Fibroblast of skin of back (primary cell): Measurements from ENCODE around the gene CHKB.

Experiments used
- DNase-seq: peaks from one replicate; pipeline ENCODE4 v3.0.0-alpha.2; 2013

Gene CHKB

DNA sequence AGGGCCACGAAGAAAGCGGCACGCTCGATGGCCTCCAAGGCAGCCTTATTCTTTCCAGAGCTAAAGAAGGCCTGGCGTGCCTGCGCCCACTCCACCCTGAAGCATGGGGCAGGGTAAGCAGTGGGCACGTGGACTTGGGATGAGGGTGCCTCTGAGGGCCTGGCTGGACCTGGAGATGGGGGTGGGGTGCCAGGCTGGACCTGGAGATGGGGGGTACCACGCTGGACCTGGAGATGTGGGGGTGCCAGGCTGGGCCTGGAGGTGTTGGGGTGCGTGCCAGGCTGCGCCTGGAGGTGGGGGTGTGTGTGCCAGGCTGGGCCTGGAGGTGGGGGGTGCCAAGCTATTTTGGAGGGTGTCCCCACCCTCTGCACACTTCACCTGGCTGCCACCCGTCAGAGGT lies 9.7 kb downstream of the CHKB start:
- DNase-seq, result no peak

DNA sequence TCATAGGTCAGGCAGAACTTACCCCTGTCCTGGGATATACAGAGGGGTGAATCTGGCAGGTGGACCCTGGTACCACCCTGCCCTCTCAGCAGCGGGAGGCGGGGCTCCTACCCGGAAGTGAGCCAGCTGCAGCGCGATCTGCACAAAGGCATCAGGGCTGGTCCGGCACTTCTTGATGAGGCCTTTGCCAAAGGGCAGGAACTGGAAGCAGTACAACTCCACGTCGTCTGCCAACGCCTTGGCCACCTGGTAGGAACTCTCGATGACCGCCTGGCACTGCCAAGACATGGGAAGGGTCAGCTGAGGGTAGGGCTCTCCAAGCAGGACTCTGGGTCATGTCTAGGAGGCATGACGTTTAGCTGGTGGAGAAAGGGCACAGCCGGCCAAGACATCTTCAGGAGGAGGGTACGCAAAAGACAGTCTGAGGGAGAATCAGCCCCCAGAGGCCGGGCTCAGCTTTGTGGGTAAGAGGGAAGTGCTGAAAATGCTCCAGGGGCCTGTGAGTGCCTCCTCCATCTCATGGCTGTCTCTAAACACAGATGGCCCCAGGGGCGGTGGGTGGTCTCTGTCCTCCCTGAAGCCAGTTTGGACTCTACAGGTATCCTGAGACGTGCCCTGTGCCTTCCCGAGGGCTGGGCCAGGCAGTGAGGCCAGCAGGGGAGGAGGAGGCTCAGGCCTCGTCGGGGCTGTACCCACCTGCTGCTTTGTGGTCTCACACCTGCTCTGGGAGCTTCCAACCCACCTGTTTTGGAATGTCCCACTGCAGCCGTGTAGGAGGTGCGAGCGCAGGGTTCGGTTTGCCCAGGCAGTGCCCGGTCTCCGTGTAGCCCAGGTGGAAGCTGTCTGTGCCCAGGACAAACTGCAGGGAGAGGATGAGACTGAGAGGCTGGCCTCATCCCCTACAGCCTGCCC lies 11.1 kb downstream of the CHKB start:
- DNase-seq, result no peak

DNA sequence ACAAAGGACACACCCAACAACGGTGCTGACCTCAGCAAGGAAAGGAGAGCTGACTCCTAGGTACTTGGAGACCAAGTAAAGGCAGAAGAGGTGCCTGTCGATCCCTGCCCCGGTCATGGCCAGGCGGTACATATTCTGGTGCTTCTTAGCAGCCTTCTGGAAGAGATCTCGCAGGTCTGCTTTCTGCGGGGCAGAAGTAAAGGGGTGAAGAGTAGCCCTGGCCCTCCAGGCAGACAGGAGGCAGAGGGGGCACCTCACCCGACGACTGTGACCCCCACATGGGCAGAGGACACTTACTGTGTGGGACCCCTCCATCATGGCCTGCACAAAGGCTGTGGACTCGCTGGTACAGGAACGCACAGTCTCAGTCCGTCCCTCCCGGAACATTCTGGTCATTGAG lies 11.8 kb downstream of the CHKB start:
- DNase-seq, result no peak

DNA sequence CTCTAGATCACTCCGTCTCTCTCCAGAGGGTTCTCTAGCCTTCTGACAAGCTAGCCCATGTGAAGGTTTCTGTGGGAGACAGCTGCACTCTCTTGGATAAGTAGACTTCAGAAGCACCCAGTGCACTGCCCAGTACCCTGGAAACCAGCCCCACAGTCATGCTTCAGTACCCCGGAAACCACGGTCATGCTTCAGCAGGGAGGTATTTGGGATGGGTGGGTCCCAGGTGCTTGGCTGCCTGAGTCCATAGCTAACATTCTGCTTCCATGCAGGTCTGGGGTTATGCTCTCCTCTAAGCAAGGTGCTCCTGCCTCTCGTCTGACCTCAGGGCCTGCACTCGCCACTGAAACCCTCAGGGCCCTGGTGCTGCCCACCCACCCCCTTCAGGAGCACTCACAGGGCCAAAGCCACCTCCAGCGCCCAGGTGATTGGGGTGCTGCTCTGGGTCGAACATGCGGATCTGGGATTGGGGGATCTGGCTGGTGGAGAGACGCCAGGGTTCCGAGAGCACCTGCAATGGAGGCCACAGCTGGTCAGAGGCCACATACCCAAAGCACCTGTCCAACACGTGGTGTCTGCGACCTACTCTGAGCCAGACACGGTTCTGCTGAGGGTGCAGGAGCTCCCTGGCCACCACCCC lies 12.6 kb downstream of the CHKB start:
- no peak for DNase-seq

DNA sequence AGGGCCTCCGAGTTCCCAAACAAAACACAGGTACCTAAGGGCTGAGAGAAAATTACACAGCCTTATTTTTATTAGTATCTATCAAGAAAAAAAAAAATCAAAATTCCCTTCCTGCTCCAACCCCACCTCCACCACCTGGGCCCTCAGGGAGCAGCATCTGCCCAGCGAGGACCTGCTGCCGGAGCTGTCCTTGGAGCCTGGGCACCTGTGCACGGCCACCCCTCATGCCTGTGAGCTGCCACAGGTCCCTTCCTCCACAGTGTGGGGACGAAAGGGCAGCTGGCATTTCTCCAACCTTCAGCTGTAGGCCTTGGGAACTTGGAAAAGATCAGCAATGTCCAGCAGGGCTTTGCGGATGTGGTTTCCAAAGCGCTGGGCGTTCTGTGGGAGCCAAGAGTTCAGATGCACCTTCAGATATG lies 13.6 kb downstream of the CHKB start:
- DNase-seq, result no peak

DNA sequence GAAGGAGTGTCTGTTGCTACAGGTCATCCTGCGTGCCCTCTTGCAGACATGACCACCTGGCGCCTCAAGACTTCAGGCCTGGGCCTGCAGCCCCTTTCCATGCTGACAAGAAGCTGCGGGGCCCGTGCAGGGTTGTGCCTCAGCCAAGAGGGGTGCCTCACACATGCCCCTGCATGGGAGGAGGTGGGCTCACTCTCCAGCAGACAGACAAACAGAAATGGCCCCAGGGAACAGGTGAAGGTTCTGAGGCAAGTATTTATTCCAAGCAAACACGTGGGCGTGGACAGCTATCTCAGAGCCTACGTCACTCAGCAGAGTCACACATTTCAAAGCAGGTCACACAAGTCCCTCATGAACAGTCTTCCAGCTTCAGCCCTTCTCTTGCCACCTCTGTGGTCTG lies 14.0 kb downstream of the CHKB start:
- no peak for DNase-seq

DNA sequence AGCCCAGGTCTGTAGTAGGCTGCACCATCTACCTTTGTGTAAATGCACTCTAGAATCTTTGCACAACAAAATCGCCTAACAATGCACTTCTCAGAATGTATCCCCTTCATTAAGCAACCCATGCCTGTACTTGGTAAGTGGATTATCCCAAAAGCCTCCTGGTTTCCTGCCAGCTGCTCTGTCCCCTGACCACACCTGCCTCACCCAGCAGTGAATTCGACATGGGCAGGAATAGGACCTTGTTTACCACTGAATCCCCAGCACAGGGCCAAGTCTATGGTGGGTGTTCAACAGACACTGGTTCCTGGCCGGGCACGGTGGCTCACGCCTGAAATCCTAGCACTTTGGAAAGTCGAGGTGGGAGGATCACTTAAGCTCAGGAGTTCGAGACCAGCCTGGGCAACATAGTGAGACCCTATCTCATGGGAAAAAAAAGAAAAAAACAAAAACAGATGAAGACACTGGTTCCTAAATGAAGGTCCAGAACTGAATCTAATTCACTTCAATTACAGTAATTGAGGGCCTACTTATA lies 14.9 kb downstream of the CHKB start:
- DNase-seq, result no peak

DNA sequence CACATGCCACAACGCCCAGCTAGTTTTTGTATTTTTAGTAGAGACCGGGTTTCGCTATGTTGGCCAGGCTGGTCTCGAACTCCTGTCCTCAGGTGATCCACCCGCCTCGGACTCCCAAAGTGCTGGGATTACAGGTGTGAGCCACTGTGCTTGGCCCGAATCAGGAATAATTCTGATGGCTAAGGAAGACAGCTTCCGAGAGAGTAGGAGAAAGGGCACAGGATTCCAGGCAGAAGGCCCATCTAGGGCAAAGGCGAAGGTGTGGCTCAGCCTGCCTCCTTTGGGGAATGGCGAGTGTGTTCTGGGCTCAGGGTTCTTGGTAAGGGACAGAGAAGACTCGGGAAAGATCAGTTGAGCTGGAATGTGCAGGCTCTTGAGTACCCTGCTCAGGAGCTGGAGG lies 18.4 kb downstream of the CHKB start:
- no peak for DNase-seq

DNA sequence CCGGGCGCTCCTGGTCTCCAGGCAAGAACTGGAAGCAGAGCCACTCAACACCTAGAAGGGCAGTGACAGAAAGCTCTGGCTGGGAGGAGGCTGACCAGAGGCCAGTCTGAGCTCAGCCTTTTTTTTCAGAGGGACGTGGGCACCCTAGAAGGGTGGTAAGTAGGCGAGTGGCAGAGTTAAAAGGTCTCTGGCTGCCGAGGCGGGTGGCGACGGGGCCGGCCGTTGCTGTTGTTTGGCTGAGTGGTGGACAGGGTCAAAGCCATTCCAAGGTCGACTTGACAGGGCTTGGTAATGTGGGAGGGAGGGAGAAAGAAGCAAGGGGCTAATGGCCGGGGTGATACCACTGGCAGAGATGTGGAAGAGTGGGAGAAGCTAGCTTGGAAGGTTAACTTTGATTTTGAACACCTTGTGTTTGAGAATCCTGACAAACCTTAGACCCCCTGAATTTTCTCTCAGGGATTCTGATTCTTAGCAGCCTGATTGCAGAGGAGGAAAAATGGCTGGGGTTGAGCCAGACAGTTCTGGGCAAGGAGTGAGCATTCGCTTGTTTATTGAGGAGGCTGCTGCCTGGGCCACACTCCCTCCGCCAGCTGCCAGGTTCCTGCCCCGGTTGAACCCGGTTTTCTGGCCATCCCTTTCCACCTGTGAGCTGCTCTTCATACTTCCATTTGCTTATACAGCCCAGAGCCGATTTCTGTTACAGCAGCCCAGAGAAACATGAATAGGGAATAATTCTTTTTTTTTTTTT lies 19.1 kb downstream of the CHKB start:
- no peak for DNase-seq

DNA sequence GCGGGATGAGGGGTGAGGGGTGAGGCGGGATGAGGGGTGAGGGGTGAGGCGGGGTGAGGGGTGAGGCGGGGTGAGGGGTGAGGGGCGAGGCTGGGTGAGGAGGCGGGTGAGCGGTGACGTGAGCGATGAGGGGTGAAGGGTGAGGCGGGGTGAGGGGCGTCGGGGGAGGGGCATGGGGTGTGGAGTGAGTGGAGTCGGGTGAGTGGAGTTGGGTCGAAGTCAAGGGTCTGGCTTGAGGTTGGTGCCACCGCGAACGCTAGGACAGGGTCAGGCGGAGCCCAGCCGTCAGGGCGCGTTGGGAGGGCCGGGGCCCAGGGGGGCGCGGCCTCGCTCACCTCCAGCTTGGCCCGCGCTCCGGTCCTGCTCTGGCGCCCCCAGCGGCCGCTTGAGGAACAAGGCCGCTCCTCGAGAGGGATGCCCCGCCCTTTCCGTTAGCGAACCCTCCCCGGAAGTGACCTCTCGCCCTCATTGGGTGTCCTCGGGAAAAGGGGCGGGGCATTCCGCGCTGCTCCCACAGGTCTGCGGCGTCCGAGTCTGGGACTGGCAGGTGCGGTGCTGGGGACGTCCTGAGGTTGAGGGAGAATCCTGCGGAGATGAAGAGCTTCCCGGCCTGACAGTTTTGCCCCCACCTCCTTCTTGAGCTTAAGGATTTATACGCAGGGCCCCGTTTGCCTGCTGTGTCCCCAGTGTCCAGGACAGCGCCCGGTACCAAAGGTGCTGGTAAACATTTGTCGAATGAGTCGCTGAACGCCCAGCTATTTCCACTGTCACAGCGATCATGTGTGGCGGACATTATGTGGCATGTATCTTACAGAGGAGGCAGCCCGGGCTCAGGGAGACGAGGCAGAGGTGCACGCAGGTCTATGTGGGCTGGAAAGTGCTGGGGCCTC lies 19.9 kb downstream of the CHKB start, which contains the start of gene SYCE3:
Gene SYCE3 (minus strand): TSS at position 397 of the 890 bp plus-strand sequence. CDS start 6,514 bp downstream, outside the sequence.
- DNase-seq, result peak; percentile 90

DNA sequence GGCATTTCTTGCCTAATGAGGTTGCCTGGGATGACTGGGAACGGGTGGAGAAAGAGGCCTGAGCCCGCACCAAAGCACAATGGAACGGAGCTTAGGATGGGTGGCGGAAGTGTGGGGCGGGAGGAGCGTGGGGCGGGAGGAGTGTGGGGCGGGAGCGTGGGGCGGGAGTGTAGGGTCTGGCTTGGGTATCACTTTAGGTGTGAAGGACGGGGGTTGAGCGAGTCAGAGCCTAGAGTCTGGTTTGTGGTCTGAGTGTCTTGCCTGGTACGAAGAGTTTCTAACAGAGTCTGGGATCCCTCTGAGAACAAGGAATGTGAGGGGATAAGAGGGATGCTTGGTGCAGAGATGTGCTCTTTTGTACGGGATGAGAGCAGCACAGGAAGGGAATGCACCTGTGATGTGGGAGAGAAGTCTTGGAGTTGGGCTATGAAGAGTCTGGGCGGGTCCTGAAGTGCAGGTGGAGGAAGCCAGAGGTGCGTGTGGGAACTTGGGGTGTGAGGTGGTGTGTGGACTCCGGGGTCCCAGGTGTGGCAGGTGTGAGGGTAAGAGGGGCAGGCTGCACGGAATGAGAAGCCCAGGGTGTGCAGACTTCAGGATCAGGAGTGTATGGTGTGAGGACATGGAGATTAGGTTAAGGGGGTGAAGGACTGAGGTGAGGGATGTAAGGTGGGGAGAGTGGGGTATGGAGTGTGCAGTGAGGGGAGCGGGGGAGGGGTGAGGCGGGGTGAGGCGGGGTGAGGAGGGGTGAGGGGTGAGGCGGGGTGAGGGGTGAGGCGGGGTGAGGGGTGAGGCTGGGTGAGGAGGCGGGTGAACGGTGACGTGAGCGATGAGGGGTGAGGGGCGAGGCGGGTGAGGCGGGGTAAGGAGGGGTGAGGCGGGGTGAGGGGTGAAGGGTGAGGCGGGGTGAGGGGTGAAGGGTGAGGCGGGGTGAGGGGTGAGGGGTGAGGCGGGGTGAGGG lies 21.0 kb downstream of the CHKB start:
- DNase-seq, result no peak

DNA sequence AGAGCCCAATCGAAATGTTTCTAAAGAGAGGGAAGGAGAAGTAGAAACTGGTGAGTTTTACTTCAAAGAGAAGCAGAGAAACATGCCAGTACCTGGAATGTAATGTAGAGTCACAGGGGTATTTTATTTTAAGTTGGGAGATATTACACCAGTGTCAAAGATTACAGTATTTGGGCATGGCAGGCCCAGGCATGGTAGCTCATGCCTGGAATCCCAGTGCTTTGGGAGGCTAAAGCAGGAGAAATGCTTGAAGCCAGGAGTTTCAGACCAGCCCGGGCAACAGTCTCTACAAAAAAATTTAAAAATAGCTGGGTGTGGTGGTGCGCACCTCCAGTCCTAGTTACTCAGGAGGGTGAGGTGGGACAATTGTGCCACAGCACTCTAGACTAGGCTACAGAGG lies 22.6 kb downstream of the CHKB start:
- no peak for DNase-seq

DNA sequence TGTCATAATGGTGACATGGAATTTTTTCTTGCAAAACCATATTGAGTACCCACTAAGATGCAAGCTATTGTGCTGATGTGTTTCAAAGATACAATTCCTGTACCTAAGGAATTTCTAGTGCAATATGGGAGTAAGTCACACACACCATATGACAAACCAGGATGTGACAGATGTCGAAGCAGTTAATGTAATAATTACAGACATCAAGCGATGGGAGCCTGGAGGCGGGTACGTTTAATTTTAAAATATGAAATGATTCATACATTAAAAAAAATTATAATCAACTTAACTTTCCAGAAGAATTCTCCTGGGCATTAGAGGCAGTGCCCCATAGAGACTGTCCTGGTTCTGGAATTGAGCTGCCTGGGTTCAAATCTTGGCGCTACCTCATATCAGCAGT lies 25.9 kb downstream of the CHKB start:
- DNase-seq, result no peak

DNA sequence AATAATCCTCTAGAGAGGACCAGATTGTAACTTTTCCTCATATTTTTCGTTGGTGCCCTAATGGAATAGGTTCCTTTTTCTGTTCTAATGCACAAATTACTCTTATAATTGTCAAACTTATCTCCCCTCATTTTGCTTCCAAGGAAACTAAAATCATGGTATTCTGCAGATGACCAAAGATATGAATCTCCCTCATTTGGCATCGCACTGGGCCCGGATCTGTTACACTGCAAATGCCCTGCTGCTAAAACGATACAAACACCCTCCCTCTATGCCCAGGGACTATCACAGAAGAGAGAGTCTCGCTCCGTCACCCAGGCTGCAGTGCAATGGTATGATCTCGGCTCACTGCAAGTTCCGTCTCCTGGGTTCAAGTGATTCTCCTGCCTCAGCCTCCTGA lies 29.3 kb downstream of the CHKB start:
- no peak for DNase-seq

DNA sequence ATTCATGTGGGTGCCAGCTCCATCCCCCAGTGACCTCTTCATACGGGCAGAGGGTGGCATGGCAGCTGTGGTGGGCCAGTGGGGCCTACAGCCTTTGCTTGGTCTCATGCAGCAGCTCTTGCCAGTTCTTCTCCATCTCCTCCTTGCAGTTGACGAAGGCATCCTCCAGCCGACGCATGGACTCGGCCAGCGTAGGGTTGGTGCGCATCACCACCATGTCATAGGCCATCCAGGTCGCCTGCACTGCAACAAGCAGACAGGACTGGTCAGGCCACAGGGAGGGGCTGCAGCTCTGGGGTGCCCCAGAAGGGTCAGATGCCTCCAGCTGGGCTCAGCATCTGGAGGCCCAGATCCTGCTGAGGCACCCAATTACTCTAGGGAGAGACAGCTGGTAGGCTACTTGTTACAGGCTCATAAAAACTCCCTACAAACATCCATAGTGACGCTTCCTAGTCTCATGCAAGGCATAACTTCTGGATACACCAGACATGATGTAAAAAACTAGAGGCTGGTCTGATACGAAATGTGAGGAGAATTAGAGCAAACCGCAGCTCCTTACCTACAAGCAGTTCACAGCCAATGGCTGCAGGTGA lies 31.4 kb downstream of the CHKB start:
- DNase-seq, result no peak

DNA sequence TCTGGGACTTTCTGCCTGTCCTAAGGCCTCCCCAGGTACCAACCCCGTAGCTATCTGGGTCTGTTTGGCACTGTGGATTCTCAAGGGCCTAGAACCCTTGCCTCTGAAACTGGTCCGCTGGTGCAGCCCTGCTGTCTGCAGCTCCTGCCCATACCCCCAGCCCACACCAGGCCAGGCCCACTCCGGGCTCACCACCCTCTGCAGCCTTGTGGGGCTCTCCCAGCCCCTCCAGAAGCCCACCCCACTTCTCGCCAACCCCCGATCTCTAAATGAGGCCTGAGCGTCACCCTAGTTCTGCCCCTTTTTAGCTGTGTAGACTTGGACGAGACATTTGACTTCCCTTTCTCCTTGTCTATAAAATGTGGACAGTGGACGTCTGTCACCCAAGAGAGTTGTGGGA lies 32.3 kb downstream of the CHKB start:
- no peak for DNase-seq

DNA sequence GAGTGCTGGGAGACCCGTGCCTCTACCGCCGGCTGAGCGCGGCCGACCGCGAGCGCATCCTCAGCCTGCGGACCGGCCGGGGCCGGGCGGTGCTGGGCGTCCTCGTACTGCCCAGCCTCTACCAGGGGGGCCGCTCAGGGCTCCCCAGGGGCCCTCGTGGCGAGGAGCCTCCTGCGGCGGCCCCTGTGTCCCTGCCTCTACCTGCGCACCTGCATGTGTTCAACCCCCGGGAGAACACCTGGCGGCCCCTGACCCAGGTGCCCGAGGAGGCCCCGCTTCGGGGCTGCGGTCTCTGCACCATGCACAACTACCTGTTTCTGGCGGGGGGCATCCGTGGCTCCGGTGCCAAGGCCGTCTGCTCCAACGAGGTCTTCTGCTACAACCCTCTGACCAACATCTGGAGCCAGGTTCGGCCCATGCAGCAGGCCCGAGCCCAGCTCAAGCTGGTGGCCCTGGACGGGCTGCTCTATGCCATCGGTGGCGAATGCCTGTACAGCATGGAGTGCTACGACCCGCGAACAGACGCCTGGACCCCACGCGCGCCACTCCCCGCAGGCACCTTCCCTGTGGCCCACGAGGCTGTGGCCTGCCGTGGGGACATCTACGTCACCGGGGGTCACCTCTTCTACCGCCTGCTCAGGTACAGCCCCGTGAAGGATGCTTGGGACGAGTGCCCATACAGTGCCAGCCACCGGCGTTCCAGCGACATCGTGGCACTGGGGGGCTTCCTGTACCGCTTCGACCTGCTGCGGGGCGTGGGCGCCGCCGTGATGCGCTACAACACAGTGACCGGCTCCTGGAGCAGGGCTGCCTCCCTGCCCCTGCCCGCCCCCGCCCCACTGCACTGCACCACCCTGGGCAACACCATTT lies 33.5 kb downstream of the CHKB start:
- DNase-seq, result no peak

DNA sequence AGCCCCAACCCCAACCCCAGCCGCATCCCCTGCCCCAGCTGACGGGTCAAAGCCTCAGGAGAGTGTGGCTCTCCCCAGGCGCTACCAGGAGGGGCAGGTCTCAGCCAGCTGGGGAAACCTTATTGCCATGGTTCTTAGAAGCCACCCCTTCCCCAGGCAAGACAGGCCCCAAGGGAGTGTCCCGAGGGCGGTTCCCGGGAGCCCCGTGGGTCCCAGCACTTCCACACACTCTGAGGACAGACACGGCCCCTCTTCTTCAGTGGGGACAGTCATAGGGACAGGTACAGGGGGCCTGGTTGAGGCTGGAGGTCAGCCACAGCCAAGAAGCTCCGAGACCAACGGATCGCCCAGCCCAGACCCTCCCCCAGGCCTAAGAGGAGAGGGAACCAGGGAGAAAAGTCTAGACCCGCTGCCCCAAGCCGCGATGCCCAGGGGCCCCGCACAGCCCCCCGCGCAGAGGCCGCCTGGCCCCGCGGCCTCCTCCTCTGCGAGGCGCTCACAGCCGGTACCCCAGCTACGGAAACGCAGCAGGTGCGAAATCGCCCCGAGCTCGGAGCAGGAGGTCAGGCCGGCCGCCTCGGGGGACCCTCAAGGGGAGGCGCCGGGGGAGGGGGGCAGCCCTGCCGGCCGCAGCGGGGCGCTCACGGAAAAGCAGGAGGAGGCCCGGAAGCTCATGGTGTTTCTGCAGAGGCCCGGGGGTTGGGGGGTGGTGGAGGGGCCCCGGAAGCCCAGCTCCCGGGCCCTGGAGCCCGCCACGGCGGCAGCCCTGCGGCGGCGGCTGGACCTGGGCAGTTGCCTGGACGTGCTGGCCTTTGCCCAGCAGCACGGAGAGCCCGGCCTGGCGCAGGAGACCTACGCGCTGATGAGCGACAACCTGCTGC lies 34.4 kb downstream of the CHKB start:
- no peak for DNase-seq
